WERI-Rb-1 (cell line): Measurements from ENCODE around the gene UQCR11.

Experiments
- DNase-seq: peaks from one replicate; pipeline ENCODE4 v3.0.0-alpha.2; 2020
- H3K27ac ChIP-seq: fragments of 250-450 bp; sonication (Bioruptor Pico); 2 replicates; pipeline ENCODE4 v1.5.1; 2020; ENCODE audit warnings: mild to moderate bottlenecking, moderate library complexity
- H3K27me3 ChIP-seq: fragments of 250-450 bp; sonication (Bioruptor Pico); 2 replicates; pipeline ENCODE4 v1.5.1; 2021; ENCODE audit warnings: mild to moderate bottlenecking, low read depth, moderate library complexity; ENCODE audit not compliant: insufficient read depth, severe bottlenecking
- H3K36me3 ChIP-seq: fragments of 250-450 bp; sonication (Bioruptor Pico); 2 replicates; pipeline ENCODE4 v1.5.1; 2020; ENCODE audit warnings: mild to moderate bottlenecking, moderate library complexity
- H3K4me3 ChIP-seq: 2 replicates; pipeline ENCODE4 v1.5.1; 2011; ENCODE audit warnings: low read depth, mild to moderate bottlenecking, control low read depth, low read length
- H3K9me3 ChIP-seq: fragments of 250-450 bp; sonication (Bioruptor Pico); 2 replicates; pipeline ENCODE4 v1.5.1; 2021; ENCODE audit warnings: mild to moderate bottlenecking, moderate library complexity; ENCODE audit not compliant: severe bottlenecking
- CTCF ChIP-seq: IDR thresholded peaks from 2 replicates; pipeline ENCODE4 v1.5.1; 2011; ENCODE audit warnings: low read depth, mild to moderate bottlenecking, control low read depth, inconsistent platforms, low read length

Gene UQCR11

GRCh38 chr19:1592755-1593500 is 12.3 kb downstream of the UQCR11 start, which contains the start of gene MBD3:
Gene MBD3, minus strand, starts transcription at chr19:1592865. Its CDS starts 234 bp downstream, at chr19:1592631.
- Histone ChIP-seq H3K27me3 (no peaks in the 10 kb centered on the region), H3K4me3 (peak within 1 kb of the TSS; percentile 95), H3K36me3 (peaks cover 52% of the 10 kb centered on the region), H3K27ac (peak within 1 kb of the TSS; percentile 100), H3K9me3 (no peaks in the 10 kb centered on the region)
- peak; percentile 92 for DNase-seq
- TF ChIP-seq CTCF, result no peak

- peak; percentile 76 for DNase-seq
- Histone ChIP-seq H3K4me3 (peak overlapping the region; percentile 95), H3K9me3 (no peaks in the 10 kb centered on the region), H3K27ac (peak overlapping the region; percentile 100), H3K36me3 (peaks cover 44% of the 10 kb centered on the region), H3K27me3 (no peaks in the 10 kb centered on the region)
- no peak for TF ChIP-seq CTCF
Measured at GRCh38 chr19:1592024-1592754, 13.1 kb downstream of the UQCR11 start.

GRCh38 chr19:1591421-1592023 is 13.7 kb downstream of the UQCR11 start:
- H3K27ac ChIP-seq, result peak overlapping the region; percentile 100
- TF ChIP-seq CTCF, result no peak
- H3K4me3 ChIP-seq, result peak overlapping the region; percentile 95
- H3K36me3 ChIP-seq, result peaks cover 38% of the 10 kb centered on the region
- H3K9me3 ChIP-seq, result no peaks in the 10 kb centered on the region
- no peak for DNase-seq
- no peaks in the 10 kb centered on the region for H3K27me3 ChIP-seq

GRCh38 chr19:1590641-1591397 is 14.4 kb downstream of the UQCR11 start:
- Histone ChIP-seq H3K9me3 (no peaks in the 10 kb centered on the region), H3K36me3 (peaks cover 37% of the 10 kb centered on the region), H3K27me3 (no peaks in the 10 kb centered on the region), H3K27ac (peak overlapping the region; percentile 100), H3K4me3 (peak overlapping the region; percentile 95)
- peak; percentile 53 for TF ChIP-seq CTCF
- DNase-seq, result no peak

GRCh38 chr19:1587872-1588271 is 17.4 kb downstream of the UQCR11 start:
- peak overlapping the region; percentile 100 for H3K27ac ChIP-seq
- peak overlapping the region; percentile 19 for H3K4me3 ChIP-seq
- H3K36me3 ChIP-seq, result peaks cover 48% of the 10 kb centered on the region
- H3K27me3 ChIP-seq, result no peaks in the 10 kb centered on the region
- no peak for TF ChIP-seq CTCF
- peak; percentile 87 for DNase-seq
- no peaks in the 10 kb centered on the region for H3K9me3 ChIP-seq
